Measurements from ENCODE around the gene SLC34A2. TPM values are rescaled to one million over a fixed set of nuclear protein-coding genes. Genes with fewer than 3 reads are reported as not detected.

The SLC34A2 gene
- total and polyA plus RNA-seq, 4 experiments from 2014 or later, result not detected

- intact Hi-C loops (cut with micrococcal nuclease), result no loop called here
- H3K27me3 Mint-ChIP-seq, result no peaks in the 10 kb centered on the region
- DNase-seq, result no peak
- H3K4me1 Mint-ChIP-seq, result no peaks in the 10 kb centered on the region
- Histone ChIP-seq H3K27ac (ENCODE audit: low read depth, low read length) (no peak overlapping the region), H3K36me3 (ENCODE audit: insufficient read depth, low read length) (no peaks in the 10 kb centered on the region), H3K4me3 (ENCODE audit: low read length in 2 of 2) (no peak overlapping the region), H3K27me3 (ENCODE audit: insufficient read depth, low read length) (no peaks in the 10 kb centered on the region), H3K9me3 (ENCODE audit: control insufficient read depth in 1 of 2, low read length in 2 of 2) (no peaks in the 10 kb centered on the region), H3K4me1 (ENCODE audit: insufficient read depth, low read length) (no peaks in the 10 kb centered on the region)
- peaks cover 0 to 3% of the 10 kb centered on the region in 2 donors for H3K36me3 Mint-ChIP-seq
- CTCF ChIA-PET (ENCODE audit: partially characterized antibody), result no interaction called here
- POLR2A ChIA-PET (ENCODE audit: partially characterized antibody), result no interaction called here
- H3K9me3 Mint-ChIP-seq, result peaks cover 0 to 3% (median 0%) of the 10 kb centered on the region in 8 donors
- no peak overlapping the region for H3K4me3 Mint-ChIP-seq
- H3K27ac Mint-ChIP-seq, result no peak overlapping the region
Measured at GRCh38 chr4:25703731-25704388, 48.2 kb downstream of the SLC34A2 start.

- intact Hi-C loops (cut with micrococcal nuclease), result no loop called here
- Histone ChIP-seq H3K4me1 (ENCODE audit: insufficient read depth, low read length) (no peaks in the 10 kb centered on the region), H3K36me3 (ENCODE audit: insufficient read depth, low read length) (no peaks in the 10 kb centered on the region), H3K9me3 (ENCODE audit: control insufficient read depth in 1 of 2, low read length in 2 of 2) (no peaks in the 10 kb centered on the region), H3K4me3 (ENCODE audit: low read length in 2 of 2) (no peak overlapping the region), H3K27ac (ENCODE audit: low read depth, low read length) (no peak overlapping the region), H3K27me3 (ENCODE audit: insufficient read depth, low read length) (no peaks in the 10 kb centered on the region)
- Mint-ChIP-seq H3K4me3 (no peak overlapping the region), H3K9me3 (peaks cover 0 to 7% (median 2%) of the 10 kb centered on the region in 8 donors), H3K27me3 (no peaks in the 10 kb centered on the region), H3K36me3 (peaks cover 0 to 3% of the 10 kb centered on the region in 2 donors), H3K4me1 (no peaks in the 10 kb centered on the region), H3K27ac (peak overlapping the region in 1 of 7 donors; percentile 68)
- CTCF ChIA-PET (ENCODE audit: partially characterized antibody), result no interaction called here
- POLR2A ChIA-PET (ENCODE audit: partially characterized antibody), result no interaction called here
- DNase-seq, result no peak
Measured at GRCh38 chr4:25704516-25704915, 48.9 kb downstream of the SLC34A2 start.

- DNase-seq, result no peak
- Histone ChIP-seq H3K27ac (ENCODE audit: low read depth, low read length) (no peak overlapping the region), H3K27me3 (ENCODE audit: insufficient read depth, low read length) (no peaks in the 10 kb centered on the region), H3K36me3 (ENCODE audit: insufficient read depth, low read length) (no peaks in the 10 kb centered on the region), H3K4me3 (ENCODE audit: low read length in 2 of 2) (no peak overlapping the region), H3K9me3 (ENCODE audit: control insufficient read depth in 1 of 2, low read length in 2 of 2) (no peaks in the 10 kb centered on the region), H3K4me1 (ENCODE audit: insufficient read depth, low read length) (no peaks in the 10 kb centered on the region)
- no peaks in the 10 kb centered on the region for H3K27me3 Mint-ChIP-seq
- ChIA-PET CTCF (ENCODE audit: partially characterized antibody) (no interaction called here), POLR2A (ENCODE audit: partially characterized antibody) (no interaction called here)
- H3K4me1 Mint-ChIP-seq, result no peaks in the 10 kb centered on the region
- peaks cover 0 to 6% of the 10 kb centered on the region in 2 donors for H3K36me3 Mint-ChIP-seq
- intact Hi-C loops (cut with micrococcal nuclease), result no loop called here
- peaks cover 0 to 7% (median 3%) of the 10 kb centered on the region in 8 donors for H3K9me3 Mint-ChIP-seq
- H3K27ac Mint-ChIP-seq, result no peak overlapping the region
- no peak overlapping the region for H3K4me3 Mint-ChIP-seq
Measured at GRCh38 chr4:25710637-25711036, 55.0 kb downstream of the SLC34A2 start.

GRCh38 chr4:25712611-25713010 lies 57.0 kb downstream of the SLC34A2 start:
- H3K36me3 Mint-ChIP-seq, result peaks cover 0 to 6% of the 10 kb centered on the region in 2 donors
- POLR2A ChIA-PET (ENCODE audit: partially characterized antibody), result no interaction called here

GRCh38 chr4:25713812-25714211 lies 58.2 kb downstream of the SLC34A2 start:
- H3K27me3 Mint-ChIP-seq, result no peaks in the 10 kb centered on the region
- no peak overlapping the region for H3K27ac ChIP-seq (ENCODE audit: low read depth, low read length)
- no peak for DNase-seq
- no peaks in the 10 kb centered on the region for H3K9me3 ChIP-seq (ENCODE audit: control insufficient read depth in 1 of 2, low read length in 2 of 2)
- no peak overlapping the region for H3K27ac Mint-ChIP-seq
- no peaks in the 10 kb centered on the region for H3K4me1 ChIP-seq (ENCODE audit: insufficient read depth, low read length)
- POLR2A ChIA-PET (ENCODE audit: partially characterized antibody), result no interaction called here
- H3K9me3 Mint-ChIP-seq, result peaks cover 0 to 4% (median 3%) of the 10 kb centered on the region in 8 donors
- no peak overlapping the region for H3K4me3 Mint-ChIP-seq
- CTCF ChIA-PET (ENCODE audit: partially characterized antibody), result no interaction called here
- H3K36me3 ChIP-seq (ENCODE audit: insufficient read depth, low read length), result no peaks in the 10 kb centered on the region
- intact Hi-C loops (cut with micrococcal nuclease), result no loop called here
- no peak overlapping the region for H3K4me3 ChIP-seq (ENCODE audit: low read length in 2 of 2)
- no peaks in the 10 kb centered on the region for H3K4me1 Mint-ChIP-seq
- no peaks in the 10 kb centered on the region for H3K27me3 ChIP-seq (ENCODE audit: insufficient read depth, low read length)
- peaks cover 0 to 4% of the 10 kb centered on the region in 2 donors for H3K36me3 Mint-ChIP-seq

More at GRCh38 chr4:25712611-25713010, 57.0 kb downstream of the SLC34A2 start:
- no peak for DNase-seq
- H3K4me3 Mint-ChIP-seq, result no peak overlapping the region
- CTCF ChIA-PET (ENCODE audit: partially characterized antibody), result no interaction called here
- no peaks in the 10 kb centered on the region for H3K9me3 ChIP-seq (ENCODE audit: control insufficient read depth in 1 of 2, low read length in 2 of 2)
- intact Hi-C loops (cut with micrococcal nuclease), result no loop called here
- H3K4me1 Mint-ChIP-seq, result no peaks in the 10 kb centered on the region
- H3K27me3 Mint-ChIP-seq, result no peaks in the 10 kb centered on the region
- H3K9me3 Mint-ChIP-seq, result peaks cover 0 to 7% (median 3%) of the 10 kb centered on the region in 8 donors
- no peaks in the 10 kb centered on the region for H3K36me3 ChIP-seq (ENCODE audit: insufficient read depth, low read length)
- H3K27ac ChIP-seq (ENCODE audit: low read depth, low read length), result no peak overlapping the region
- H3K4me3 ChIP-seq (ENCODE audit: low read length in 2 of 2), result no peak overlapping the region
- no peaks in the 10 kb centered on the region for H3K27me3 ChIP-seq (ENCODE audit: insufficient read depth, low read length)
- no peak overlapping the region for H3K27ac Mint-ChIP-seq
- H3K4me1 ChIP-seq (ENCODE audit: insufficient read depth, low read length), result no peaks in the 10 kb centered on the region

GRCh38 chr4:25722964-25723363 lies 67.3 kb downstream of the SLC34A2 start:
- Histone ChIP-seq H3K27me3 (ENCODE audit: insufficient read depth, low read length) (no peaks in the 10 kb centered on the region), H3K9me3 (ENCODE audit: control insufficient read depth in 1 of 2, low read length in 2 of 2) (no peaks in the 10 kb centered on the region), H3K27ac (ENCODE audit: low read depth, low read length) (no peak overlapping the region), H3K36me3 (ENCODE audit: insufficient read depth, low read length) (no peaks in the 10 kb centered on the region), H3K4me3 (ENCODE audit: low read length in 2 of 2) (no peak overlapping the region), H3K4me1 (ENCODE audit: insufficient read depth, low read length) (no peaks in the 10 kb centered on the region)
- DNase-seq, result no peak
- Mint-ChIP-seq H3K36me3 (no peaks in the 10 kb centered on the region), H3K4me3 (no peak overlapping the region), H3K27ac (no peak overlapping the region), H3K9me3 (no peaks in the 10 kb centered on the region), H3K27me3 (no peaks in the 10 kb centered on the region), H3K4me1 (no peaks in the 10 kb centered on the region)
- CTCF ChIA-PET (ENCODE audit: partially characterized antibody), result no interaction called here
- intact Hi-C loops (cut with micrococcal nuclease), result no loop called here
- POLR2A ChIA-PET (ENCODE audit: partially characterized antibody), result no interaction called here

GRCh38 chr4:25723409-25723808 lies 67.8 kb downstream of the SLC34A2 start:
- Mint-ChIP-seq H3K4me1 (no peaks in the 10 kb centered on the region), H3K36me3 (no peaks in the 10 kb centered on the region), H3K4me3 (no peak overlapping the region), H3K27ac (no peak overlapping the region), H3K9me3 (no peaks in the 10 kb centered on the region), H3K27me3 (no peaks in the 10 kb centered on the region)
- ChIA-PET POLR2A (ENCODE audit: partially characterized antibody) (no interaction called here), CTCF (ENCODE audit: partially characterized antibody) (no interaction called here)
- Histone ChIP-seq H3K9me3 (ENCODE audit: control insufficient read depth in 1 of 2, low read length in 2 of 2) (no peaks in the 10 kb centered on the region), H3K36me3 (ENCODE audit: insufficient read depth, low read length) (no peaks in the 10 kb centered on the region), H3K4me3 (ENCODE audit: low read length in 2 of 2) (no peak overlapping the region), H3K27ac (ENCODE audit: low read depth, low read length) (no peak overlapping the region), H3K27me3 (ENCODE audit: insufficient read depth, low read length) (no peaks in the 10 kb centered on the region), H3K4me1 (ENCODE audit: insufficient read depth, low read length) (no peaks in the 10 kb centered on the region)
- no peak for DNase-seq
- intact Hi-C loops (cut with micrococcal nuclease), result no loop called here

- Histone ChIP-seq H3K27ac (ENCODE audit: low read depth, low read length) (no peak overlapping the region), H3K4me1 (ENCODE audit: insufficient read depth, low read length) (no peaks in the 10 kb centered on the region), H3K4me3 (ENCODE audit: low read length in 2 of 2) (no peak overlapping the region), H3K27me3 (ENCODE audit: insufficient read depth, low read length) (no peaks in the 10 kb centered on the region), H3K9me3 (ENCODE audit: control insufficient read depth in 1 of 2, low read length in 2 of 2) (no peaks in the 10 kb centered on the region), H3K36me3 (ENCODE audit: insufficient read depth, low read length) (no peaks in the 10 kb centered on the region)
- CTCF ChIA-PET (ENCODE audit: partially characterized antibody), result no interaction called here
- Mint-ChIP-seq H3K4me1 (peaks cover 0 to 2% (median 0%) of the 10 kb centered on the region in 4 donors), H3K4me3 (no peak overlapping the region), H3K27ac (no peak overlapping the region), H3K36me3 (no peaks in the 10 kb centered on the region), H3K27me3 (no peaks in the 10 kb centered on the region), H3K9me3 (no peaks in the 10 kb centered on the region)
- POLR2A ChIA-PET (ENCODE audit: partially characterized antibody), result no interaction called here
- DNase-seq, result no peak
- intact Hi-C loops (cut with micrococcal nuclease), result no loop called here
Measured at GRCh38 chr4:25725870-25726269, 70.2 kb downstream of the SLC34A2 start.
